GM23338 (cell line): Measurements from ENCODE around the gene PDE5A. TPM values are rescaled to one million over a fixed set of nuclear protein-coding genes. Genes with fewer than 3 reads are reported as not detected.

Source experiments
- ATAC-seq: fragments of 200-7000 bp; cut with Tn5 transposase; 3 replicates; pipeline ENCODE4 v1.9.1; 2020
- DNase-seq: peaks from one replicate; pipeline ENCODE4 v3.0.0-alpha.2; 2015; ENCODE audit warnings: low spot score
- H2AFZ ChIP-seq: fragments of 200-600 bp; sonication (generic); 2 replicates; pipeline ENCODE4 v1.8.0; 2016; ENCODE audit warnings: antibody characterized with exemption, mild to moderate bottlenecking, moderate library complexity
- H3F3A ChIP-seq: fragments of 200-600 bp; sonication (generic); replicated peaks from 2 replicates; pipeline ENCODE4 v1.8.0; 2017; ENCODE audit warnings: antibody characterized with exemption, mixed run types, low read depth
- H3K27ac ChIP-seq: fragments of 200-600 bp; sonication (generic); 2 replicates; pipeline ENCODE4 v1.6.1; 2016; ENCODE audit warnings: low read depth
- H3K27me3 ChIP-seq: fragments of 200-600 bp; sonication (generic); 2 replicates; pipeline ENCODE4 v1.8.0; 2016; ENCODE audit warnings: mild to moderate bottlenecking, mixed run types, moderate library complexity; ENCODE audit not compliant: insufficient read depth
- H3K36me3 ChIP-seq: fragments of 200-600 bp; sonication (generic); 2 replicates; pipeline ENCODE4 v1.8.0; 2016; ENCODE audit warnings: mild to moderate bottlenecking; ENCODE audit not compliant: insufficient read depth
- H3K4me1 ChIP-seq: fragments of 200-600 bp; sonication (generic); 2 replicates; pipeline ENCODE4 v1.8.0; 2016; ENCODE audit warnings: mild to moderate bottlenecking, moderate library complexity; ENCODE audit not compliant: insufficient read depth
- H3K4me2 ChIP-seq: fragments of 200-600 bp; sonication (generic); 2 replicates; pipeline ENCODE4 v1.7.1; 2017; ENCODE audit warnings: mixed run types
- H3K4me3 ChIP-seq: fragments of 200-600 bp; sonication (generic); 2 replicates; pipeline ENCODE4 v1.6.1; 2016; ENCODE audit warnings: mixed run types
- H3K79me2 ChIP-seq: fragments of 200-600 bp; sonication (generic); replicated peaks from 2 replicates; pipeline ENCODE4 v1.8.0; 2017; ENCODE audit warnings: mild to moderate bottlenecking; ENCODE audit not compliant: insufficient read depth
- H3K9me2 ChIP-seq: fragments of 200-600 bp; sonication (generic); 2 replicates; pipeline ENCODE4 v1.8.0; 2017; ENCODE audit not compliant: insufficient read depth
- H4K20me1 ChIP-seq: fragments of 200-600 bp; sonication (generic); replicated peaks from 2 replicates; pipeline ENCODE4 v1.8.0; 2017; ENCODE audit warnings: mild to moderate bottlenecking; ENCODE audit not compliant: insufficient read depth
- H3K27ac Mint-ChIP-seq: 2 replicates; pipeline ENCODE4 v1.8.0; 2020; ENCODE audit warnings: inconsistent platforms, mild to moderate bottlenecking, moderate library complexity, mixed read lengths
- H3K27me3 Mint-ChIP-seq: 3 replicates; pipeline ENCODE4 v1.8.0; 2022; ENCODE audit warnings: low read depth, mild to moderate bottlenecking, moderate library complexity, mixed read lengths, inconsistent platforms; ENCODE audit not compliant: insufficient read depth, poor library complexity
- H3K36me3 Mint-ChIP-seq: 3 replicates; pipeline ENCODE4 v1.8.0; 2021; ENCODE audit warnings: low read depth, mild to moderate bottlenecking, inconsistent platforms, moderate library complexity, mixed read lengths
- H3K4me1 Mint-ChIP-seq: 3 replicates; pipeline ENCODE4 v1.8.0; 2020; ENCODE audit warnings: mild to moderate bottlenecking, inconsistent platforms, mixed read lengths
- H3K4me3 Mint-ChIP-seq: 3 replicates; pipeline ENCODE4 v1.8.0; 2021; ENCODE audit warnings: moderate library complexity, mild to moderate bottlenecking, inconsistent platforms, mixed read lengths
- H3K9me3 Mint-ChIP-seq: 3 replicates; pipeline ENCODE4 v1.8.0; 2020; ENCODE audit warnings: moderate library complexity, mild to moderate bottlenecking, inconsistent platforms, mixed read lengths
- CREB1 ChIP-seq: fragments of 250-450 bp; sonication (Bioruptor Pico); IDR thresholded peaks from 2 replicates; pipeline ENCODE4 v1.5.0; 2020; ENCODE audit warnings: low read depth, mild to moderate bottlenecking, moderate library complexity
- CTCF ChIP-seq, 2 experiments: fragments of 200-600 bp in 1 of 2; sonication (generic) in 1 of 2; conservative IDR thresholded peaks; 2 replicates each; pipeline versions ENCODE4 v1.5.1 to v1.6.1; 2016 to 2017; ENCODE audit warnings: antibody characterized with exemption in 2 of 2, low read depth in 2 of 2, mild to moderate bottlenecking in 2 of 2, moderate library complexity in 1 of 2
- ETS1 ChIP-seq: IDR thresholded peaks from 2 replicates; pipeline ENCODE4 v1.6.1; 2016; ENCODE audit warnings: antibody characterized with exemption
- EZH2 ChIP-seq: fragments of 200-600 bp; sonication (generic); IDR thresholded peaks from one replicate; pipeline ENCODE4 v1.8.0; 2017; ENCODE audit warnings: antibody characterized with exemption, mild to moderate bottlenecking, low read depth; ENCODE audit not compliant: unreplicated experiment
- JUNB ChIP-seq: IDR thresholded peaks from one replicate; pipeline ENCODE4 v1.6.1; 2016; ENCODE audit warnings: antibody characterized with exemption; ENCODE audit not compliant: unreplicated experiment
- NANOG ChIP-seq: IDR thresholded peaks from 2 replicates; pipeline ENCODE4 v1.6.1; 2016; ENCODE audit warnings: antibody characterized with exemption, borderline replicate concordance
- POLR2AphosphoS5 ChIP-seq: IDR thresholded peaks from 2 replicates; pipeline ENCODE4 v1.6.1; 2016; ENCODE audit warnings: antibody characterized with exemption, low read depth
- STAT1 ChIP-seq: IDR thresholded peaks from one replicate; pipeline ENCODE4 v1.6.1; 2016; ENCODE audit warnings: antibody characterized with exemption; ENCODE audit not compliant: unreplicated experiment
- ZNF114 ChIP-seq: fragments of 250-450 bp; sonication (Bioruptor Pico); IDR thresholded peaks from 2 replicates; pipeline ENCODE4 v1.5.0; 2020; ENCODE audit warnings: mild to moderate bottlenecking, moderate library complexity
- ZNF331 ChIP-seq: fragments of 250-450 bp; sonication (Bioruptor Pico); IDR thresholded peaks from 2 replicates; pipeline ENCODE4 v1.5.0; 2020; ENCODE audit warnings: low read depth, mild to moderate bottlenecking, moderate library complexity
- polyA plus RNA-seq: library from polyadenylated mRNA; unstranded; fragments of >200 nt; fragmentation: Nextera tagmentation; extraction: Ambion mirVana; gene quantifications from 2 replicates; pipeline ENCODE4 v1.2.1, GENCODE V29; 2016
- total RNA-seq: library from RNA; depleted of rRNA; stranded (reverse); fragments of >200 nt; shearing (Covaris generic); gene quantifications from 2 replicates; pipeline ENCODE4 v1.2.3, GENCODE V29; 2014

Gene PDE5A
- total and polyA plus RNA-seq, 2 experiments from 2014 or later: 15.0 to 22.6 TPM

- TF ChIP-seq CTCF (conservative IDR thresholded peaks at IDR 0.05; ENCODE audit: low read depth in 2 of 2) (no peak), EZH2 (no peak), ETS1 (no peak), POLR2AphosphoS5 (no peak), ZNF331 (CRISPR knock-in tag) (no peak), STAT1 (no peak), JUNB (no peak), NANOG (no peak), CREB1 (CRISPR knock-in tag) (no peak)
These were observed 102.6 kb downstream of the PDE5A start (continued) for GRCh38 chr4:119525771-119526712.

- ATAC-seq: no peak
- H3K4me2 ChIP-seq: no peak overlapping the region
- TF ChIP-seq CTCF (conservative IDR thresholded peaks at IDR 0.05; ENCODE audit: low read depth in 2 of 2) (no peak), CREB1 (CRISPR knock-in tag) (no peak), JUNB (no peak), ZNF114 (CRISPR knock-in tag) (no peak), ZNF331 (CRISPR knock-in tag) (no peak), STAT1 (no peak), NANOG (no peak), EZH2 (no peak)
These were observed 103.4 kb downstream of the PDE5A start for GRCh38 chr4:119525005-119525749.

More at GRCh38 chr4:119525005-119525749, 103.4 kb downstream of the PDE5A start:
- H3K4me1 ChIP-seq: peaks cover 21% of the 10 kb centered on the region
- H3F3A ChIP-seq: no peaks in the 10 kb centered on the region
- 0 out of 3 replicates have a peak, but pooled peaks cover 3% of the 10 kb centered on the region for H3K36me3 Mint-ChIP-seq
- no peak overlapping the region for H3K4me3 Mint-ChIP-seq
- no peaks in the 10 kb centered on the region for H3K79me2 ChIP-seq
- no peaks in the 10 kb centered on the region for H3K9me3 Mint-ChIP-seq
- no peaks in the 10 kb centered on the region for H3K9me2 ChIP-seq
- no peak overlapping the region for H2AFZ ChIP-seq
- no peak overlapping the region; the same call in 1 of the 2 replicates for H3K27ac Mint-ChIP-seq
- H3K27me3 ChIP-seq: no peaks in the 10 kb centered on the region
- no peaks in the 10 kb centered on the region for H3K27me3 Mint-ChIP-seq
- 0 out of 2 replicates have a peak, but pooled peaks cover 2% of the 10 kb centered on the region for H3K36me3 ChIP-seq
- H3K27ac ChIP-seq: no peak overlapping the region
- H4K20me1 ChIP-seq: no peaks in the 10 kb centered on the region
- peaks cover 23% of the 10 kb centered on the region for H3K4me1 Mint-ChIP-seq
- no peak overlapping the region for H3K4me3 ChIP-seq
- no peak for DNase-seq
